HG03196 (cell line): ENCODE results near the gene AP1M1.

ENCODE experiments used
- ATAC-seq: cut with Tn5 transposase; IDR thresholded peaks from one replicate; pipeline ENCODE4 v1.9.1; 2021; ENCODE audit not compliant: unreplicated experiment

The AP1M1 gene

GRCh38 chr19:16207490-16208025, 9.8 kb downstream of the AP1M1 start:
- ATAC-seq, result no peak

- no peak for ATAC-seq
Observed at GRCh38 chr19:16208064-16208759, 10.5 kb downstream of the AP1M1 start.

- no peak for ATAC-seq
Observed at GRCh38 chr19:16208847-16209665, 11.3 kb downstream of the AP1M1 start.

- ATAC-seq, result no peak
Observed at GRCh38 chr19:16210168-16210567, 12.5 kb downstream of the AP1M1 start.

GRCh38 chr19:16213076-16213475, 15.4 kb downstream of the AP1M1 start:
- no peak for ATAC-seq

GRCh38 chr19:16216744-16217670, 19.3 kb downstream of the AP1M1 start:
- no peak for ATAC-seq

GRCh38 chr19:16217716-16218451, 20.2 kb downstream of the AP1M1 start:
- ATAC-seq, result no peak

GRCh38 chr19:16218851-16219250, 21.1 kb downstream of the AP1M1 start:
- no peak for ATAC-seq

- ATAC-seq, result no peak
Observed at GRCh38 chr19:16222806-16223205, 25.1 kb downstream of the AP1M1 start.

- ATAC-seq, result no peak
Observed at GRCh38 chr19:16223746-16224145, 26.0 kb downstream of the AP1M1 start.

GRCh38 chr19:16224293-16225045, 26.8 kb downstream of the AP1M1 start:
- no peak for ATAC-seq

GRCh38 chr19:16225279-16226183, 27.8 kb downstream of the AP1M1 start:
- ATAC-seq, result no peak

GRCh38 chr19:16226184-16226591, 28.5 kb downstream of the AP1M1 start:
- no peak for ATAC-seq

GRCh38 chr19:16226878-16227836, 29.4 kb downstream of the AP1M1 start:
- no peak for ATAC-seq

GRCh38 chr19:16227837-16228636, 30.3 kb downstream of the AP1M1 start:
- no peak for ATAC-seq

GRCh38 chr19:16228637-16229321, 31.1 kb downstream of the AP1M1 start:
- ATAC-seq, result no peak
